Skin of body (tissue), 1 donor: ENCODE measurements around the gene TMEM150C. TPM values are rescaled to one million over a fixed set of nuclear protein-coding genes. Genes with fewer than 3 reads are reported as not detected.

ENCODE experiments used
- total RNA-seq: library from RNA; depleted of rRNA; stranded (reverse); fragments of >200 nt; gene quantifications from one replicate; pipeline ENCODE4 v1.2.3, GENCODE V29; 2014

TMEM150C gene
- total RNA-seq, 1 donor from 2014 or later, result 11.6 TPM

Other genes with a start within 250 kb of the TMEM150C start
- 121 TPM for gene HNRNPD, start 188.0 kb downstream of the TMEM150C start, total RNA-seq
- gene HNRNPDL, start 131.5 kb downstream of the TMEM150C start, total RNA-seq, result 185 TPM
- 30.7 TPM for gene ENOPH1, start 131.4 kb downstream of the TMEM150C start, total RNA-seq
- gene SCD5, start 236.8 kb upstream of the TMEM150C start, total RNA-seq, result 15.5 TPM